ENCODE measurements around the gene SGK2. TPM values are rescaled to one million over a fixed set of nuclear protein-coding genes. Genes with fewer than 3 reads are reported as not detected.

SGK2 gene
- total and polyA plus RNA-seq, 2 donors (not counting 1 experiment from before 2014, with no cell fraction given) = 1.5 to 1.7 TPM

DNA sequence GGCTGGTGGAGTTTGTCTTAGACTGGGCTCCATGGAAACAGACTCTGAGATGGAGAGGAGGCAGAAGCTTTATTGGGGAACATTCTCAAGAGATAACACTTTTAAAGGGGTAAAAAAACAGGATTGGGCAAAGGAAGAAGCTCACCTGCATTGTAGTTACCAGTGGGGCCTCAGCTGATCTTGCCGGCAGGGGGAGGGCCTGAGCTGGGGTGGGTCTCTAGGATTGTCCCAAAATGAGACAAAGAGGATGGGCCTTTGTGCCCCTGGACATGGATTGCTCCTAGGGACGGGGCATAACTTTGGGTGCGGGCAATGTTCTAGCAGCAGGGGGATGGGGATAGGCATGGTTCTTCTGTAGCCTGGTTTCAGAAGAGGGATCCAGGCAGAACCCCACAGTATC is 12.5 kb downstream of the SGK2 start:
- no peak for DNase-seq
- Histone ChIP-seq H3K36me3 (replicated peaks in 1 of 2; ENCODE audit: control extremely low read depth in 1 of 2, control insufficient read depth in 1 of 2, extremely low read depth in 1 of 2, insufficient read depth in 2 of 2, low read length in 1 of 2) (no peaks in the 10 kb centered on the region), H3K9me3 (ENCODE audit: control extremely low read depth in 1 of 3, control insufficient read depth in 2 of 3, insufficient read depth in 1 of 3, low read length in 2 of 3) (no peaks in the 10 kb centered on the region), H3K4me3 (ENCODE audit: control extremely low read depth in 1 of 5, extremely low read depth in 1 of 5, insufficient read depth in 1 of 5, low read depth in 2 of 5, low read length in 4 of 5) (no peak overlapping the region), H2AFZ (ENCODE audit: insufficient read depth, low read depth, low read length, poor library complexity, severe bottlenecking) (no peak overlapping the region), H3K9ac (ENCODE audit: low read length) (no peak overlapping the region), H3K4me2 (replicated peaks; ENCODE audit: low read depth, low read length, poor library complexity, severe bottlenecking) (no peak overlapping the region), H4K20me1 (ENCODE audit: control insufficient read depth, insufficient read depth, low read length, poor library complexity, severe bottlenecking) (no peaks in the 10 kb centered on the region), H3K27ac (ENCODE audit: low read length in 2 of 2) (no peak overlapping the region), H3K4me1 (ENCODE audit: control insufficient read depth in 2 of 2, insufficient read depth in 2 of 2, low read length in 2 of 2) (no peaks in the 10 kb centered on the region), H3K79me2 (ENCODE audit: control insufficient read depth, insufficient read depth, low read length) (no peaks in the 10 kb centered on the region), H3K27me3 (replicated peaks in 1 of 4; ENCODE audit: control extremely low read depth in 1 of 4, control insufficient read depth in 3 of 4, insufficient read depth in 4 of 4, low read length in 3 of 4) (no peaks in the 10 kb centered on the region)
- Mint-ChIP-seq H3K27ac (no peak overlapping the region), H3K4me1 (no peaks in the 10 kb centered on the region), H3K27me3 (no peaks in the 10 kb centered on the region), H3K9me3 (ENCODE audit: insufficient read depth) (no peaks in the 10 kb centered on the region), H3K4me3 (no peak overlapping the region)
- no peak for ATAC-seq (ENCODE audit: low read depth)
- POLR2A ChIA-PET = interaction anchor here (0.7 kb wide), 1 partner anchor 14 kb away, joined by 3 read pairs; no protein-coding TSS in a partner anchor
- 94% methylated on average over 2 of the region's 3 CpGs for WGBS (ENCODE audit: insufficient coverage)
- TF ChIP-seq CTCF (IDR thresholded peaks at IDR 0.05) (no peak), EZH2 (IDR thresholded peaks at IDR 0.05; ENCODE audit: borderline replicate concordance, insufficient read depth, low read depth, low read length, poor library complexity, severe bottlenecking) (no peak)
- intact Hi-C loops (cut with micrococcal nuclease) = no loop called here
- CTCF ChIA-PET = interaction anchor here (1.8 kb wide), 1 partner anchor 121 kb away, joined by 6 read pairs; no protein-coding TSS in a partner anchor

DNA sequence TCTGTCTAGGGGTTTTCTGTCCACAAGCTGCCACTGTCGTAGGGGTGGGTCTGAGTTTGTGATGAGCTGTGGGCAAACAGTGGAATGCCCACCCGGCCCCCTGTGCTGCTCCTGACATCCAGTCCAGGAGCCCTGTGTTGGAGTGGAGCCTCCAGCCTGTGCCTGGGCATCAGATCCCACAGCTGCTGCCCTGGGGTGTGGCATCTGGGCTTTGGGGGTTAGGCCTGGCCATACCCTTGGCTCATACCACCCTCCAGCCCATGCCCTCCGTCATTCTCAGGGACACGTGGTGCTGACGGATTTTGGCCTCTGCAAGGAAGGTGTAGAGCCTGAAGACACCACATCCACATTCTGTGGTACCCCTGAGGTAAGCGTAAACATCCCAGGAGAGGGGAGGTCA is 12.9 kb downstream of the SGK2 start:
- H3K4me3 Mint-ChIP-seq = no peak overlapping the region
- no peaks in the 10 kb centered on the region for H3K27me3 ChIP-seq (replicated peaks in 1 of 4; ENCODE audit: control extremely low read depth in 1 of 4, control insufficient read depth in 3 of 4, insufficient read depth in 4 of 4, low read length in 3 of 4)
- H3K4me3 ChIP-seq (ENCODE audit: control extremely low read depth in 1 of 5, extremely low read depth in 1 of 5, insufficient read depth in 1 of 5, low read depth in 2 of 5, low read length in 4 of 5) = no peak overlapping the region
- no peak overlapping the region for H3K4me2 ChIP-seq (replicated peaks; ENCODE audit: low read depth, low read length, poor library complexity, severe bottlenecking)
- H3K79me2 ChIP-seq (ENCODE audit: control insufficient read depth, insufficient read depth, low read length) = no peaks in the 10 kb centered on the region
- no peak overlapping the region for H3K27ac Mint-ChIP-seq
- no peak for ATAC-seq (ENCODE audit: low read depth)
- H2AFZ ChIP-seq (ENCODE audit: insufficient read depth, low read depth, low read length, poor library complexity, severe bottlenecking) = no peak overlapping the region
- H3K36me3 ChIP-seq (replicated peaks in 1 of 2; ENCODE audit: control extremely low read depth in 1 of 2, control insufficient read depth in 1 of 2, extremely low read depth in 1 of 2, insufficient read depth in 2 of 2, low read length in 1 of 2) = no peaks in the 10 kb centered on the region
- ChIA-PET CTCF (interaction anchor here (1.8 kb wide), 1 partner anchor 121 kb away, joined by 6 read pairs; no protein-coding TSS in a partner anchor), POLR2A (no interaction called here)
- H3K9me3 ChIP-seq (ENCODE audit: control extremely low read depth in 1 of 3, control insufficient read depth in 2 of 3, insufficient read depth in 1 of 3, low read length in 2 of 3) = no peaks in the 10 kb centered on the region
- intact Hi-C loops (cut with micrococcal nuclease) = no loop called here
- no peaks in the 10 kb centered on the region for H3K4me1 Mint-ChIP-seq
- no peak for DNase-seq
- TF ChIP-seq CTCF (IDR thresholded peaks at IDR 0.05) = no peak
- TF ChIP-seq EZH2 (IDR thresholded peaks at IDR 0.05; ENCODE audit: borderline replicate concordance, insufficient read depth, low read depth, low read length, poor library complexity, severe bottlenecking) = no peak
- H3K9ac ChIP-seq (ENCODE audit: low read length) = no peak overlapping the region
- no peaks in the 10 kb centered on the region for H4K20me1 ChIP-seq (ENCODE audit: control insufficient read depth, insufficient read depth, low read length, poor library complexity, severe bottlenecking)
- 93% methylated on average over 3 of the region's 6 CpGs for WGBS (ENCODE audit: insufficient coverage)
- H3K4me1 ChIP-seq (ENCODE audit: control insufficient read depth in 2 of 2, insufficient read depth in 2 of 2, low read length in 2 of 2) = no peaks in the 10 kb centered on the region
- no peaks in the 10 kb centered on the region for H3K27me3 Mint-ChIP-seq
- no peak overlapping the region for H3K27ac ChIP-seq (ENCODE audit: low read length in 2 of 2)
- no peaks in the 10 kb centered on the region for H3K9me3 Mint-ChIP-seq (ENCODE audit: insufficient read depth)
